ENCODE results near the gene SPACA9.

DNA sequence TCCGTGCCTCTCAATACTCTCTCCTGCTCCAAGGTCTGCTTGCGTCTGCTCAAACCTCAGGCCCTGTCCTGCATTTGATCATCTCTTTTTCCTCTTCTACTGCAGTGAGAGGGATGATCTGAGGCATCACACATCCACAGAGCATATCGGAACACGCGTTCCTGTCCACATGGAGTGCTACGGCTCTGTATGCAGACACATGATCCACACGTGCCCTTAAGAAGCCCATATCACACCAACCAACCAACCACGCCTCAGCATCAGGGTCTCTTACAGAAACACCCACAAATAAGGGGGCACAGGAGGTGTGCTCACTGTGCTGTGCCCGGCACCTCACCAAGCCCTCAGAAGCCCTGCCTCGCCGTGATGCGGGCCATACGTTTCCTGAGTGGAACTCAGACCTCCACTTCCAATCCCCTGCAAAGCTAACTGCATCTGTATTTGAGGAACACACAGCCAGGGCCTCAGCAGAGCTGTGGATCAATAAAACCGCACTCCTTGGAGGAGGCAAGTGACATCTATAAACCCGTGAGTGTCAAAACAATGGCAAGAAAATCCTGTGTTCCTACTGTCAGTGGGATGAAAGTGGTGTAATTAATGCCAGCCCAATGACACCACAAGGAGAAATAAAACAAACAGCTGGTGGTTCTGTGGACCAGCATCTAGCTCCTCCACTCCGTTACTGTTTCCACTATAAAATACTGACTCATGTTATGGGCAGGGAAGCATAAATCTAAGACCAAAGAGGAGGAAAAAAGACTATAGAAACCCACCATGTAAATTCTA, 41.0 kb upstream of the SPACA9 start:
- TF ChIP-seq, protein P1, sequence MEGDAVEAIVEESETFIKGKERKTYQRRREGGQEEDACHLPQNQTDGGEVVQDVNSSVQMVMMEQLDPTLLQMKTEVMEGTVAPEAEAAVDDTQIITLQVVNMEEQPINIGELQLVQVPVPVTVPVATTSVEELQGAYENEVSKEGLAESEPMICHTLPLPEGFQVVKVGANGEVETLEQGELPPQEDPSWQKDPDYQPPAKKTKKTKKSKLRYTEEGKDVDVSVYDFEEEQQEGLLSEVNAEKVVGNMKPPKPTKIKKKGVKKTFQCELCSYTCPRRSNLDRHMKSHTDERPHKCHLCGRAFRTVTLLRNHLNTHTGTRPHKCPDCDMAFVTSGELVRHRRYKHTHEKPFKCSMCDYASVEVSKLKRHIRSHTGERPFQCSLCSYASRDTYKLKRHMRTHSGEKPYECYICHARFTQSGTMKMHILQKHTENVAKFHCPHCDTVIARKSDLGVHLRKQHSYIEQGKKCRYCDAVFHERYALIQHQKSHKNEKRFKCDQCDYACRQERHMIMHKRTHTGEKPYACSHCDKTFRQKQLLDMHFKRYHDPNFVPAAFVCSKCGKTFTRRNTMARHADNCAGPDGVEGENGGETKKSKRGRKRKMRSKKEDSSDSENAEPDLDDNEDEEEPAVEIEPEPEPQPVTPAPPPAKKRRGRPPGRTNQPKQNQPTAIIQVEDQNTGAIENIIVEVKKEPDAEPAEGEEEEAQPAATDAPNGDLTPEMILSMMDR (IDR thresholded peaks at IDR 0.05): no peak
- TF ChIP-seq POLR2A (IDR thresholded peaks at IDR 0.05): no peak
